DOHH2 (cell line): ENCODE results near the gene PDE4D.

Experiments used
- H3F3A ChIP-seq: fragments of 200-600 bp; sonication (generic), shearing (Covaris generic); 2 replicates; pipeline ENCODE4 v1.6.0; 2016; ENCODE audit warnings: antibody characterized with exemption, mild to moderate bottlenecking; ENCODE audit not compliant: control insufficient read depth, insufficient read depth
- H3K27ac ChIP-seq: fragments of 200-600 bp; sonication (generic); 2 replicates; pipeline ENCODE4 v1.5.1; 2014; ENCODE audit warnings: low read depth, mild to moderate bottlenecking, low read length, moderate library complexity
- H3K27me3 ChIP-seq: fragments of 200-600 bp; sonication (generic); 2 replicates; pipeline ENCODE4 v1.6.1; 2014; ENCODE audit warnings: mild to moderate bottlenecking, low read length, mixed read lengths; ENCODE audit not compliant: control insufficient read depth
- H3K36me3 ChIP-seq: fragments of 200-600 bp; sonication (generic); 2 replicates; pipeline ENCODE4 v1.6.1; 2014; ENCODE audit warnings: mild to moderate bottlenecking, low read length, moderate library complexity, mixed read lengths; ENCODE audit not compliant: control insufficient read depth
- H3K4me1 ChIP-seq: fragments of 200-600 bp; sonication (generic); 2 replicates; pipeline ENCODE4 v1.6.1; 2014; ENCODE audit warnings: mild to moderate bottlenecking, low read length, mixed read lengths; ENCODE audit not compliant: control insufficient read depth
- H3K4me2 ChIP-seq: fragments of 200-600 bp; sonication (generic); 2 replicates; pipeline ENCODE4 v1.6.0; 2014; ENCODE audit warnings: mild to moderate bottlenecking, low read length, moderate library complexity
- H3K4me3 ChIP-seq: fragments of 200-600 bp; sonication (generic); 2 replicates; pipeline ENCODE4 v1.5.1; 2014; ENCODE audit warnings: mild to moderate bottlenecking, low read length, mixed read lengths
- H3K79me2 ChIP-seq: fragments of 200-600 bp; sonication (generic); 2 replicates; pipeline ENCODE4 v1.6.1; 2014; ENCODE audit warnings: mild to moderate bottlenecking, low read length, mixed read lengths; ENCODE audit not compliant: control insufficient read depth
- H3K9me2 ChIP-seq: fragments of 200-600 bp; sonication (generic); replicated peaks from 2 replicates; pipeline ENCODE4 v1.6.1; 2014; ENCODE audit warnings: mild to moderate bottlenecking, low read length, mixed read lengths; ENCODE audit not compliant: control insufficient read depth
- H3K9me3 ChIP-seq: fragments of 200-600 bp; sonication (generic); 2 replicates; pipeline ENCODE4 v1.6.1; 2014; ENCODE audit warnings: antibody characterized with exemption, low read length, mixed read lengths; ENCODE audit not compliant: control insufficient read depth, insufficient read depth
- H4K20me1 ChIP-seq: fragments of 200-600 bp; sonication (generic); 2 replicates; pipeline ENCODE4 v1.6.0; 2014; ENCODE audit warnings: low read depth, mild to moderate bottlenecking, antibody characterized with exemption, low read length, moderate library complexity; ENCODE audit not compliant: control insufficient read depth, insufficient read depth
- EZH2phosphoT487 ChIP-seq: fragments of 200-600 bp; sonication (generic); IDR thresholded peaks from 2 replicates; pipeline ENCODE4 v1.6.1; 2017; ENCODE audit warnings: borderline replicate concordance, mild to moderate bottlenecking, antibody characterized with exemption, low read length, moderate library complexity, mixed read lengths
- TF ChIP-seq, protein P1 (sequence below): fragments of 200-600 bp; sonication (generic); IDR thresholded peaks from one replicate; pipeline ENCODE4 v1.5.1; 2014; ENCODE audit warnings: antibody characterized with exemption, mild to moderate bottlenecking, low read depth, low read length; ENCODE audit not compliant: poor library complexity, severe bottlenecking

The PDE4D gene

DNA sequence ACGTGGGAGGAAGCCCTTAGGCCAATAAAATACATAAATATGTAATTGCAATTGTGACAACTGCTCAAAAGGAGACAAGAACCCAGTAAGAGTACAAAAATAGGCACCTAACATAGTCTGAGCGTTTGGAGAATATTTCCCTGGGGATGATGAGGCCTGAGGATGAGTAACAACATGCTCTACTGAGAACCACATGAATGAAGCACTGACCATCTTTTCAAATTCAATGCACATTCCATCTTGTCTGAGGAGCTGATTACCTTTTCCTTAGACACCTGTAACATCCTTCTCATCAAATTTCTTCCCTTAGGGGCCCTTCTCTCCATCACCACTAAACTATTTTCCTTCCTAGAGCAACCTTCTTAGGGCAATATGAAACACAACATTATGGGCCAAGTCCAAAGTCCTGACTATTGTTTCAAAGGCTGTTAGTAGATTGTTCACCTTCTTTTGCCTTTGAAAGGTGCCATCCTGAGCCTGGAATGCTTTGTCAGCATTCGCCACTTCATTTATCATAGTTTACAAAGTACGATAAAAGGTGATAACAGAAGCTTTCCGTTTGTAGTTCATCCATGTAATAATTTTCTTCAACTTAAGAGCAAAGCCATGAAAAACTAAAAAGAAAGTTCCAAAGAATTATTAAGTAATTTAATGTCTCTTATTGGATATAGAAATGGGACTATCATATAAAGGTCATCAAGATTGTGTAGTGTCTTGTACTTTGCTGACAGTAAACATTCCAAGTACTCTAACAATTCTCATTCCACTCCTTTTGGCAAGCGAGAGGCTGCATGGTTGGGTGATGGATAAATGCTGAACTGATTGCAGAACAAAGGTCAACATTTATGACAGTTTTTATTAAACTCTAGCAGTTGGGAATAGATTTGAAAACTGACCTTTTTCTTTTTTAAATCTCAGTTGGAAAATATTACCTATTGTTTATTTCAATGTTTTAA lies 471.3 kb downstream of the PDE4D start:
- Histone ChIP-seq H3K27ac (no peak overlapping the region), H3K4me1 (no peaks in the 10 kb centered on the region), H3K27me3 (no peaks in the 10 kb centered on the region), H3K4me3 (no peak overlapping the region), H4K20me1 (no peaks in the 10 kb centered on the region), H3K36me3 (no peaks in the 10 kb centered on the region), H3K4me2 (no peak overlapping the region), H3F3A (no peaks in the 10 kb centered on the region), H3K9me3 (no peaks in the 10 kb centered on the region), H3K79me2 (no peaks in the 10 kb centered on the region), H3K9me2 (no peaks in the 10 kb centered on the region)
- TF ChIP-seq, protein P1, sequence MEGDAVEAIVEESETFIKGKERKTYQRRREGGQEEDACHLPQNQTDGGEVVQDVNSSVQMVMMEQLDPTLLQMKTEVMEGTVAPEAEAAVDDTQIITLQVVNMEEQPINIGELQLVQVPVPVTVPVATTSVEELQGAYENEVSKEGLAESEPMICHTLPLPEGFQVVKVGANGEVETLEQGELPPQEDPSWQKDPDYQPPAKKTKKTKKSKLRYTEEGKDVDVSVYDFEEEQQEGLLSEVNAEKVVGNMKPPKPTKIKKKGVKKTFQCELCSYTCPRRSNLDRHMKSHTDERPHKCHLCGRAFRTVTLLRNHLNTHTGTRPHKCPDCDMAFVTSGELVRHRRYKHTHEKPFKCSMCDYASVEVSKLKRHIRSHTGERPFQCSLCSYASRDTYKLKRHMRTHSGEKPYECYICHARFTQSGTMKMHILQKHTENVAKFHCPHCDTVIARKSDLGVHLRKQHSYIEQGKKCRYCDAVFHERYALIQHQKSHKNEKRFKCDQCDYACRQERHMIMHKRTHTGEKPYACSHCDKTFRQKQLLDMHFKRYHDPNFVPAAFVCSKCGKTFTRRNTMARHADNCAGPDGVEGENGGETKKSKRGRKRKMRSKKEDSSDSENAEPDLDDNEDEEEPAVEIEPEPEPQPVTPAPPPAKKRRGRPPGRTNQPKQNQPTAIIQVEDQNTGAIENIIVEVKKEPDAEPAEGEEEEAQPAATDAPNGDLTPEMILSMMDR: no peak
- TF ChIP-seq EZH2phosphoT487: no peak

DNA sequence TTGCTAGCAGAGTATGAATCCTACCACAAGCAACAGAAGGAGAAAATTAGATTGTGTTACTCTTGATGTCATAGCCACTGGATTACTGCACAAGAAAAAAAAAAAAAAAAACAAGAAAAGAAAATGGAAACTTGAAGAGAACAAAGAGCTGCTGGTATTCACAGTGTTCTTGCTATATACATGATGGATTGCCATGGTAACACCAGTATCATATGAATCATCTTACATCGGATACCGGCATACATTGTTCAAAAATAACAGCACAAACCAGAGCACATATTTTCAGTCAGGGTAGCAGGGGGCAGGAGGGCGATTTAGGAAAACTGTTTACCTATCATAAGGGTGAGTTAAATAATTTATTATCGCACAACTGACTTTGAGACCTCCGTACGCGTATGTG lies 472.9 kb downstream of the PDE4D start:
- no peaks in the 10 kb centered on the region for H4K20me1 ChIP-seq
- H3K4me2 ChIP-seq: no peak overlapping the region
- H3K27me3 ChIP-seq: 0 out of 2 replicates have a peak, but pooled peaks cover 2% of the 10 kb centered on the region
- no peak overlapping the region for H3K4me3 ChIP-seq
- TF ChIP-seq EZH2phosphoT487: no peak
- TF ChIP-seq, protein P1: no peak
- no peaks in the 10 kb centered on the region for H3K9me3 ChIP-seq
- no peak overlapping the region for H3K27ac ChIP-seq
- H3K9me2 ChIP-seq: no peaks in the 10 kb centered on the region
- H3F3A ChIP-seq: no peaks in the 10 kb centered on the region
- no peaks in the 10 kb centered on the region for H3K36me3 ChIP-seq
- H3K79me2 ChIP-seq: no peaks in the 10 kb centered on the region
- no peaks in the 10 kb centered on the region for H3K4me1 ChIP-seq

DNA sequence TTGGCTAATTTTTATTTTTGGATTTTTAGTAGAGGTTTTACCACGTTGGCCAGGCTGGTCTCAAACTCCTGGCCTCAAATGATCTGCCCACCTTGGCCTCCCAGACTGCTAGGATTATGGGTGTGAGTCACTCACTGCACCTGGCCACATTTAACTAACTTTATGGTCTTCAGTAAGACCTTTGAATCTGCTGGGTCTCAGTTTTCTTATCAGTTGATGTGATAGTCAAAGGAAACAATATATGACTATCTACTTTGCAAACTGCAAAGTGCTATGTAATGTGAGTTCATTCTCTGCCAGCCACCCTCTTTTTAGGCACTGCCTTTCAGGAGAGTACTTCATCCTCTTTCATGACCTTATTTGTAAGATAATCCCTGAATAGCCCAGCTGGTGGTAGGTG lies 474.7 kb downstream of the PDE4D start:
- Histone ChIP-seq H3K4me3 (no peak overlapping the region), H3K4me1 (no peaks in the 10 kb centered on the region), H3K27ac (no peak overlapping the region), H3K4me2 (no peak overlapping the region), H3K79me2 (no peaks in the 10 kb centered on the region), H3K9me2 (no peaks in the 10 kb centered on the region), H3K27me3 (peaks cover 2% of the 10 kb centered on the region; the same call in 1 of the 2 replicates), H3K9me3 (no peaks in the 10 kb centered on the region), H3F3A (no peaks in the 10 kb centered on the region), H3K36me3 (no peaks in the 10 kb centered on the region), H4K20me1 (no peaks in the 10 kb centered on the region)
- TF ChIP-seq, protein P1: no peak
- TF ChIP-seq EZH2phosphoT487: no peak
